H7 (cell line): ENCODE results near the gene DDAH1. TPM values are rescaled to one million over a fixed set of nuclear protein-coding genes. Genes with fewer than 3 reads are reported as not detected.

ENCODE experiments used
- DNase-seq: peaks from one replicate; pipeline ENCODE4 v3.0.0; 2012
- H3K27me3 ChIP-seq: 2 replicates; pipeline ENCODE4 v1.6.0; 2011; ENCODE audit warnings: mild to moderate bottlenecking, low read length; ENCODE audit not compliant: control insufficient read depth, insufficient read depth
- H3K36me3 ChIP-seq: replicated peaks from 2 replicates; pipeline ENCODE4 v1.5.1; 2011; ENCODE audit warnings: low read length; ENCODE audit not compliant: control insufficient read depth, insufficient read depth
- H3K4me3 ChIP-seq: 2 replicates; pipeline ENCODE4 v1.5.1; 2011; ENCODE audit warnings: low read depth, mild to moderate bottlenecking, control low read depth, low read length, moderate library complexity; ENCODE audit not compliant: insufficient read depth
- total RNA-seq: library from RNA; depleted of rRNA; stranded (reverse); fragments of >200 nt; shearing (Covaris generic); gene quantifications from 2 replicates; pipeline ENCODE4 v1.2.3, GENCODE V29; 2014

Gene DDAH1
- total RNA-seq, 1 experiment from 2014 or later: 33.3 TPM

DNA sequence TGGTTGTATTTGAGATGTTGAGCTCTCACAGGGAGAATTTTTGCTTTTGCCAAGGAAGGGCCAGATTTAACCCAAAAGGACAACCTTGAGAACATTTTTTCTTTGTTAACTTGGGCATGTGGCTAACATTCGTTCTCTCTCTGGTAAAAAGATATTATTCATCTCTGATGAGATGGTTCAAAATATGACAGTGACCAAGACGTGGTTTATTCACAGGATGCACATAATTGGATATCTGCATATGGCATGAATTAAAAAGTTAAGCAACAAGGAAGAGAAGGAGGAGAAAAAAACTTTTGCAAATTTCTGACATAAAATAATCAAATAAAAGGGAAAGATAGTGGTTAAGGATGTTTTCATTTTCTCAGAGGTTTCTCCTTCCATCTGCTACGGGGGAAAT lies 145.5 kb downstream of the DDAH1 start:
- Histone ChIP-seq H3K4me3 (no peak overlapping the region), H3K36me3 (no peaks in the 10 kb centered on the region), H3K27me3 (no peaks in the 10 kb centered on the region)
- no peak for DNase-seq

DNA sequence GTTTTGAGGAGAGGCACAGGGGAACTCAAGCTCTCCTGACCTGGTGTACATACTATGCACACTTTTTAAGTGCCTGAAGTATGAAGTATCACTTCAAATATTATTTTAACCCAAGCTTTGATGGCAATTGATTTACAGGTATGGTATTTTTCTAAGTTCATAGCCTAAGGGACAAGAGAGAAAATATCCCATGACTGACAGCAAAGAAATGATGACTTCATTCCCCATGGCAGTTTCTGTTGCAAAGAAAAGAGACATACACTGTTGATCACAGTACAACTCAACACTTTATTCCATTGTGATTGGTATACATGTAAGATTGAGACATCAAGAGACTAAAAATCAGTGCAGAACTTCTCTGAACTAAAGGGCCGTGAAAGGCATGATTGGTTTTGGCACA lies 146.7 kb downstream of the DDAH1 start:
- no peak for DNase-seq
- no peaks in the 10 kb centered on the region for H3K27me3 ChIP-seq
- H3K36me3 ChIP-seq: no peaks in the 10 kb centered on the region
- no peak overlapping the region for H3K4me3 ChIP-seq

DNA sequence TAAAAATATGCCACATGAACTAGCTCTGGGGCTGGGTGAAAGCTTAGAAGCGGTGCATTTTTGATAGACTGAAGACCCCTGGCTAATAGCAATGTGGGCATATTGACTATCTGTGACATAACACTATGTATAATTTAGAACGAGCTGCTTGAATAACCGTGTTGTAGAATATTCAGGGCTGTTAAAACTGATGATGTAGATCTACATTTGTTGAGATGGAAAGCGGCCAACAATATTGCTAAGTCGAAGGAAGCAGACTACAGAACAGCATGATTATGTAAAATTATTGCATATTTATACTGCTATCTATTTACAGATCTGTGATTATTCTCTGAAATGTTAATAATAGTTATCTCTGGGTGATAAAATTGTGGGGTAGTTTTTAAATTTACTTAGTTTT lies 147.4 kb downstream of the DDAH1 start:
- no peaks in the 10 kb centered on the region for H3K27me3 ChIP-seq
- no peaks in the 10 kb centered on the region for H3K36me3 ChIP-seq
- no peak overlapping the region for H3K4me3 ChIP-seq
- no peak for DNase-seq

DNA sequence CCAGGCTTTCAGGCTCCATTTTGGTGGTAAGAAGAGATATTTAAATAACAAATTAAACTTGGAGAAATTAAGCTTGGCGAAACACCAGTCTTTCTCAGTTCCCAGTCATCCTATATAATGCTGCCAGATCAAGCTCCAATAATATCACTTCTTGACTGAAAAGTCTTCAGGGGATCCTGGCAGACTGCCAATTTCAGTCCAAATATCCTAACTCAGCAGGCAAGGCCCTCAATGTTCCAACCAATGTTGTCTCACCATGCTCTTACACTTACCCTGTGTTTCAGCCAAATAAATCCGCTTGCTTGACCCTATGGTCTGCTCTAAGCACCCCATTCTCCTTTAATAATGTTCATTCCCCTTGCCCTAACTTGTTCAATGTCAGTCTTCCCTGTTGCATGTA lies 148.6 kb downstream of the DDAH1 start:
- Histone ChIP-seq H3K27me3 (no peaks in the 10 kb centered on the region), H3K4me3 (no peak overlapping the region)
- DNase-seq: no peak

DNA sequence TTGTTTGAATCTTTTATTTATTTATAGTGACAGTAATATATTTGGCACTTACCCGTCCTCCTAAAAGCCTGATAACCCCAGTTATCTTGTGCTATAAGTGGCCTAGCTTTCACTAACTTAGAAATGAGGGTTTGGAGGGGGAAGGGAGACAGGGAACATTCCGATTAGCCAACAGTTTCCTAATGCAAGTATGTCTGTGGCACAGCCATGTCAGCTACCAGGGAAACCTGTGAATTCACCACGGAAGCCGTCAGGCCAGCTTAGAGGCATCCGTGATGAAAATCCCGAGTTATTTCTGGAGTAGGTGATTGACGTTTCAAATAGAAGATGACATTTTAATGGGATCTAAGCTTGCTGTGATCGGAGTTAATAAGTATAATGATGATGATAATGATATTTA lies 149.2 kb downstream of the DDAH1 start:
- no peak for DNase-seq
- Histone ChIP-seq H3K4me3 (no peak overlapping the region), H3K27me3 (no peaks in the 10 kb centered on the region), H3K36me3 (no peaks in the 10 kb centered on the region)

More for the DNA sequence above, 148.6 kb downstream of the DDAH1 start:
- H3K36me3 ChIP-seq: no peaks in the 10 kb centered on the region

DNA sequence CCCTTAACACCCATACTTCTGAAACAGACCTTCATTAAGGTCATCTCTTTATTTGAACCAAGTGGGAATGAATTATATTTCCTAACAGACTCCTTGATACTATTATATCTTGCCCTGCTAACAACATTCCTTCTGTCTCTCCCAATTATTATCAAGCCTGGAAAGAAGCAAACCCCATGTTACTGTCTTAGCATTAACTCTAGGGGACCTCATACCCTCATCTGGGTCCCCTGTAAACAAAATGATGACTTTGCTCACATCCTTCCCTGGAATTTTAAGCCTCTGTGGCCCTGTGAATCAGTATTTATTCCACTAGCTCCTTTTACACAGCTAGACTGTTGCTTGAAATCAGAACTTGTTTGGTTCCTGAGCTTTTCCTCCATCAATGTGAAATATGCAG lies 150.2 kb downstream of the DDAH1 start:
- no peak for DNase-seq
- no peaks in the 10 kb centered on the region for H3K27me3 ChIP-seq
- no peaks in the 10 kb centered on the region for H3K36me3 ChIP-seq
- no peak overlapping the region for H3K4me3 ChIP-seq

DNA sequence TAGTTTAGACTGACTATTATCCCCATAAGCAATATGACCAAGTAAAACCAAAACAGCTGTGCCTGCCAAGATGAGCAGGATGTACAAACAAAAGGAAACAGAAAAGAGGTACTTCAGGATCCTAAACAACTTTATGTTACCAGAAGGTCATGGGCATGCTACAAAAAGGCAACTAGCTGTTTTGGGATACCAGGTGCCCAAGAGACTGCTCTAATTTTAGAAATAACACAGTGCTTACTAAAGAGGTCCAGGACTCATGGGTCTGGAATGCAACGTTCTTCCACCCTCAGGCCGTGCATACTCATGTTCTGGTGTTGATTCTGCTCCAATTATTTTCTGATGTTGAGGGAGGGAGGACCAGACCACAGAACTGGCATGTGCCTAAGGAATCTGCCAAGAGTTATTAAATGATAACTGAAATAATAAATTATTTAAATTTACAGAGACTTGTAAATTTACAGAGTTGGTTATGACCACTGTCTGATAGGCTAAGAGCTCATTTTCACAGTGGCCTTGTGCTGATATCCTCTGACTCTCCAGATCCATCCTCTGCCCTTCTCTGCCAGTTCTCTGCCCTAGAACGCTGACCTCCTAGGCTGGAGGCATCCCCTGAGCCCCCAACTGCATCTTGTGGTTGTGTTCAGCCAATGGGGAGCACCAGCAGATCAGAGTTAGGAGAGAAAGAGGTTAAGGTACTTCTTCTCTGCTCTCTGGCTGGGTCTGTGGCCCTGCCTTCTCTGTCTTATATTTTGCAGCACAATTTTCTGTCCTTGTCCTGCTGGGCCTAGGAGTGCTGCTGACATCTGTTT lies 150.9 kb downstream of the DDAH1 start:
- no peaks in the 10 kb centered on the region for H3K36me3 ChIP-seq
- no peaks in the 10 kb centered on the region for H3K27me3 ChIP-seq
- DNase-seq: no peak
- no peak overlapping the region for H3K4me3 ChIP-seq

DNA sequence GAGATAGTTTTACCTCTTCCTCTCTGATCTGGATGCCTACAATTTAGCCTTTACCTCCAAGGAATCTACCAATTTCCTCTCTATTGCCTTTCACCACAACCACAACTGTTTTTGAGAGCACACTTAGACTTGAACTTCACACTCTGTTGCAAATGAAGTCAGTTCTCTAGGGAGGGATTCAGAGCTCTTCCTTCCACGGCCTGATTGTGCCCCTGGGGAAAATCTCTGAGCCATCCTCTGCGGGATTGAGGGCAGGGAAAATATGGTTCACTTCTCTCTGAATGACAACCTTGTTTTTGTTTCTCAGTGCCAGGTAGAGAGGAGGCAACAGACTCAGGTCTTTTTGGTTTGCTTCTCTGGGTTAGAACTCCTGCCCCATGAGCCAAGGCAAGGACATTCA lies 153.1 kb downstream of the DDAH1 start:
- DNase-seq: no peak
- H3K27me3 ChIP-seq: no peaks in the 10 kb centered on the region
- no peak overlapping the region for H3K4me3 ChIP-seq
- no peaks in the 10 kb centered on the region for H3K36me3 ChIP-seq

DNA sequence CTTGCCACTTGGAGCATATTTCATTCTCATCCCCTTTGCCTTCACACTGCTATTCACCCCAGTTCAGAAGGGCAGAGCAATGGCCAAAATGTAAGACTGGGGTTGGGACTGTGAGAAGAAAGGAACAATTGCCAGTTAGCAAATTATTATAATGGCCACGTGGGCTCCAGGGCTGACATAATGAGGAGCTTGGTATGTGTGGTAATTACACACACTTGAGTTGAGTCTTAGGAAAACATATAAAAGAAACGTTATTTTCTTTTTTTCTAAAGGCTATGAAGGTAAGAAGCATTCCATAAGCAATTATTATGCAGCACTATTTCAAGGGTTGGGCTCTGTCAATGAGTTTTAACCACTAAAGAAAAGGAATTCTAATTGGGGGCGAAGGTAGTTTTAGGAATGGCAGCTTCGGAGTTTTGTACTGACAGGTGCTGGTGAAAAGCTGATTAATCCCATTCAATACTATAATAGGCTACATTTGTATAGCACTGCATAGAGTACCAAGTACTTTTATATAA lies 156.1 kb downstream of the DDAH1 start:
- no peaks in the 10 kb centered on the region for H3K36me3 ChIP-seq
- no peak overlapping the region for H3K4me3 ChIP-seq
- DNase-seq: no peak
- H3K27me3 ChIP-seq: no peaks in the 10 kb centered on the region

DNA sequence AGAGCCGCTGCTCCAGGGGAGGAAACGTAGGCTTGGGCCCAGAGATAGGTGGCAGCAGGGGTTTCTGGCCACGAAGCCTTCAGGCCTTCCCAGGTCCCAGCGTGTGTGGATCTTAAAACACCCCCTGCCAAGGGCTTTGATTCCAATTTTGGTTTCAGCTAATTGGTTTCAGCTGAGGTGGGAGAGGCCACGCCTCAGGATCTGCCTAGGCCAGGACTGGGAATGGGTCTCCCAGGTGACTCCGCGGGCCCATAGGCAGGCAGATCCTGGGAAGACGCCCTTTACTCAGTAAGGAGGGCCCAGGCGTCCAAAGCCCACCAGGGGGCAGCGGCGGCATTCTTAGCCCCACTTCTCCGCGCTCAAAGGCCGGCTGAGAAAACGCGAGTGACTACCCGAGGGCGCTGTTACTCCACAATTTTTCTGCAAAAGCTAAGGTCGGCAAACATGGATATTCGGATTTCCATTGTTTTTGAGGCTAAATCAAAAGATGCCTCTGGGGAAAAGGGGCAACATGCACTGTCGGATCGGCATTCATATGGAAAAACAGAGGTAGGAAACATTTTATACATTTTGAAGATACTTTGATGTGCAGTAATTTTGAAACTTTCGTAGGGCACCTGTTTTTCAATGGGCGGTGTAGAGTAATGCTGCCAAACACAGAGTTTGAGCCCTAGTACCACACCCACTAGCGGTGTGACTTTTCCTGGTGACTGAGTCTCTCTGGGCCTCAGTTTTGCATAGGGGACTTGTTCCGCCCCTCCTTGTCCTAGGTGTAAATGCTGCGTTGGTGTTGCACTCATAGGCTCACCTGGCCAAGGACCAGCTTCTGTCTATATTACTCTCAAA lies 156.7 kb downstream of the DDAH1 start:
- DNase-seq: peak; percentile 78
- H3K27me3 ChIP-seq: no peaks in the 10 kb centered on the region
- no peaks in the 10 kb centered on the region for H3K36me3 ChIP-seq
- no peak overlapping the region for H3K4me3 ChIP-seq

DNA sequence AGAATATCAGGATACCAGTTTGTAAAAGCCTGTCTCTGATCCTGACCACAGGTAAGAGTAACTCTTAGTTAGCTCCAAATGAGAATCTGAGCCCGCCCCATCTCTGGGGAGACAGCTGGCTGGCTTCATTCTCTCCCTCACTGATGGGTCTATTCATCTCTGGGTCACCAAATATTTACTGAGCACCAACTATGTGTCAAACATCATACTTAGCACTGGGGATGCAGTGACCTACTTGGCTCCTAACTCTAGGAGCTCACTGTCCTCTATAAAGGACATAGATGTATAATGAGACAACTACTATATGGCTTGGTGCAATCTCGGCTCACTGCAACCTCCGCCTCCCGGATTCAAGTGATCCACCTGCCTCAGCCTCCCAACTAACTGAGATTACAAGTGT lies 158.7 kb downstream of the DDAH1 start:
- no peak overlapping the region for H3K4me3 ChIP-seq
- no peak for DNase-seq
- no peaks in the 10 kb centered on the region for H3K36me3 ChIP-seq
- no peaks in the 10 kb centered on the region for H3K27me3 ChIP-seq

DNA sequence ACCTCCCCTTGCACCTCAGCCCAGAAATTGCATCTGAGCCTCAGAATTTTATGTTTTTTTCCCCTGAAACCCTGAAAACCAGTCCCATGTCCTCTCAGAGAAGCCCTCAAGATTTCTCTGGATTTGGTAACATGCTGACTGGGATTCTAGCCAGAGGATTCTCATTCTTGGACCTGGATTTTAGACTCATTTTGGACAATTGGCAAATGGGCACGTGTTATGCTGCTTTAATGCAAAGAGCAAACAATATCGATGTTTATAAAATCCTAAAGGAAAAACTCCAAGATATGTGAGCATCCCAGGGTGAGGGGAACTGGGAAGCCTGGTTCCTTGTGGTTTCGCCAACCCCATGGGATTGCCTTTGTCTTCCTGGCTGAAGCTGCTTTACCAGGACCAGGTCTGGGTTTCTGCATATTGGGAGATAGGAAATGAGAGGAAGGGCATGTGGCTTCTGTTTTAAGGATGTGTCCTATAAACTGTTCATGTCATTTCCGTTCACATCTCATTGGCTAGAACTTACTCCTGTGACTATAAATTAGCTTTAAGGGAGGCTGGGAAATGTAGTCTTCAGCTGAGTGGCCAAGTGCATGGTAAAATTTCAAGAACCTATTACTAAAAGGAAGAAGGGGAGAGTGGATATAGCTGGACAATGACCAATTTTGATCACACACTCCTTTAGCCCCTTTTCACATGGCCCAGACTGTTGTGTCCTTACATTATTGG lies 161.4 kb downstream of the DDAH1 start:
- H3K4me3 ChIP-seq: no peak overlapping the region
- no peaks in the 10 kb centered on the region for H3K36me3 ChIP-seq
- no peak for DNase-seq
- no peaks in the 10 kb centered on the region for H3K27me3 ChIP-seq

DNA sequence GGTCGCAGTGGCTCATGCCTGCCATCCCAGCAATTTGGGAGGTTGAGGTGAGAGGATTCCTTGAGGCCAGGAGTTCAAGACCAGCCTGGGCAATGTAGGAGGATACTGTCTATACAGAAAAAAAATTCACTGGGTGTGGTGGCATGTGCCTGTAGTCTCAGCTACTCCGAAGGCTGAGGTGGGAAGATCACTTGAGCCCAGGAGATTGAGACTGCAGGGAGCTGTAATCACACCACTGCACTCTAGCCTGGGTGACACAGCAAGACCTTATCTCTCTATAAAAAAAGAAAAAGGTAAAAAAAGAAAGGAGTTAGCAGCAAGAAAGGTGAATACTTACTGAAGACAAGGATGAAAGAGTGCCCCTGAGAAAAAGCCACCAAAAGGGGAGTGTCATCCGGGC lies 164.8 kb downstream of the DDAH1 start:
- no peaks in the 10 kb centered on the region for H3K27me3 ChIP-seq
- no peak overlapping the region for H3K4me3 ChIP-seq
- DNase-seq: no peak
- no peaks in the 10 kb centered on the region for H3K36me3 ChIP-seq

DNA sequence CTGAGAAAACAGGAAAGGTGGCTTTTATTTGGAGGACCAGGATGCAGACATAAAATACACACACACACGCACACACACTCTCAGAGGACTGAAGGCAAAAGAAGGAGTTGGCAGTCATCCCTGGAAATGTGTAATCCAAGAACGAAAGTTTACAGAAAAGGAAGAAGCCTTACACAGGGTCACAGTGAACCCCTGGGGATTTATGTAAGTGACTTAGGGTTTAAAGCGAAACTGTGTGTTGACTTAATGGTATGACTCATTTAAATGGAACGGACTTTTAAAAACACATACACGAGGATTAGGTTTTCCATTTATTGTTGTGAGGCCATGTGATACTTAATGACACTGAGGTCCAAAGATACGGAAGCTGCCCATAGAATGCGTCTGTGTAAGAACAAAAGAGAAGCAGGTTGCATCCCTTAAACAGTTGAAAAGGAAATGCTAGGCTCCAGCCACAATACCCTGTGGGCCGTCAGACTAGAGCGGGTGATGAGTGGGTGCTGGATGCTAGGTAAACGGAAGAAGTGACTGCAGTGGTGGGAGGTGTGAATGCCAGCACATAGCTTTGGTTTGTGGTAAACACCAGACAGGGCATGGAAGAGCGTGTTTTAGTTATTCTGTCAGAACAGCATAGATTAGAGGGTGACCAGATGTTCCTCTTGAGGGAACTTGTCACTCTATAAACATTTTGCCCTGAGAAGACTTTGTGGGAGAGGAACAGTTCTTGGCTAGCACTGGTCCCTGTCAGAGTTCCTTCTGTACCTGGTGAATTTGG lies 166.9 kb downstream of the DDAH1 start:
- H3K27me3 ChIP-seq: no peaks in the 10 kb centered on the region
- DNase-seq: no peak
- H3K4me3 ChIP-seq: no peak overlapping the region
- H3K36me3 ChIP-seq: no peaks in the 10 kb centered on the region
